Measurements from ENCODE around the gene KCNMA1. TPM values are rescaled to one million over a fixed set of nuclear protein-coding genes. Genes with fewer than 3 reads are reported as not detected.

The KCNMA1 gene
- total RNA-seq, 1 experiment from 2014 or later = 143 TPM

DNA sequence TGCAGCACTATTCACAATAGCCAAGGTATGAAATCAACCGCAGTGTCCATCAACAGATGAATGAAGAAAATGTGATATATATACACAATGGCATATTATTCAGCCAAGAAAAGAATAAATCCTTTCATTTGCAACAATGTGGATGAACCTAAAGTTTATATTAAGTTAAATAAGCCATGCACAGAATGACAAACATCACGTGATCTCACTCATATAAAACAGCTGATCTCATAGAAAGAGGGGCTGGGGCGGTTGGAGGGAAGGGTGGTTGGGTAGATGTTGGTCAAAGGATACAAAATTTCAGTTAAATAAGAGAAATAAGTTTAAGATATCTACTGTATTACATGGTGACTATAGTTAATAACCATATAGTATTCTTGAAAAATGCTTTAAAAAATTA, 502.1 kb downstream of the KCNMA1 start:
- DNase-seq = no peak
- no peaks in the 10 kb centered on the region for H4K20me1 ChIP-seq (ENCODE audit: low read length)
- H3K9ac ChIP-seq (ENCODE audit: low read length) = no peak overlapping the region
- H3K9me3 ChIP-seq (ENCODE audit: low read length) = no peaks in the 10 kb centered on the region
- H3K36me3 ChIP-seq (ENCODE audit: low read depth, low read length) = no peaks in the 10 kb centered on the region
- no peaks in the 10 kb centered on the region for H3F3A ChIP-seq (ENCODE audit: low read length, unreplicated experiment)
- H3K4me1 ChIP-seq (ENCODE audit: insufficient read depth, low read length) = peaks cover 6% of the 10 kb centered on the region
- no peaks in the 10 kb centered on the region for H3K79me2 ChIP-seq (ENCODE audit: low read length)
- H3K9me2 ChIP-seq (replicated peaks; ENCODE audit: low read length) = no peaks in the 10 kb centered on the region
- no peak overlapping the region for H3K4me3 ChIP-seq (ENCODE audit: low read length)
- intact Hi-C loops (cut with micrococcal nuclease) = no loop called here
- POLR2A ChIA-PET (ENCODE audit: unreplicated experiment) = no interaction called here
- CTCF ChIA-PET = no interaction called here
- ATAC-seq = no peak
- H3K27ac ChIP-seq (ENCODE audit: low read length) = no peak overlapping the region
- H2AFZ ChIP-seq (ENCODE audit: low read length) = no peak overlapping the region
- BruUV-seq (replicated peaks) = no TSS peak
- no peak for TF ChIP-seq EZH2 (IDR thresholded peaks at IDR 0.05; ENCODE audit: low read length, unreplicated experiment)
- TF ChIP-seq EZH2phosphoT487 (IDR thresholded peaks at IDR 0.05; ENCODE audit: borderline replicate concordance, low read length) = no peak
- TF ChIP-seq, protein P1, sequence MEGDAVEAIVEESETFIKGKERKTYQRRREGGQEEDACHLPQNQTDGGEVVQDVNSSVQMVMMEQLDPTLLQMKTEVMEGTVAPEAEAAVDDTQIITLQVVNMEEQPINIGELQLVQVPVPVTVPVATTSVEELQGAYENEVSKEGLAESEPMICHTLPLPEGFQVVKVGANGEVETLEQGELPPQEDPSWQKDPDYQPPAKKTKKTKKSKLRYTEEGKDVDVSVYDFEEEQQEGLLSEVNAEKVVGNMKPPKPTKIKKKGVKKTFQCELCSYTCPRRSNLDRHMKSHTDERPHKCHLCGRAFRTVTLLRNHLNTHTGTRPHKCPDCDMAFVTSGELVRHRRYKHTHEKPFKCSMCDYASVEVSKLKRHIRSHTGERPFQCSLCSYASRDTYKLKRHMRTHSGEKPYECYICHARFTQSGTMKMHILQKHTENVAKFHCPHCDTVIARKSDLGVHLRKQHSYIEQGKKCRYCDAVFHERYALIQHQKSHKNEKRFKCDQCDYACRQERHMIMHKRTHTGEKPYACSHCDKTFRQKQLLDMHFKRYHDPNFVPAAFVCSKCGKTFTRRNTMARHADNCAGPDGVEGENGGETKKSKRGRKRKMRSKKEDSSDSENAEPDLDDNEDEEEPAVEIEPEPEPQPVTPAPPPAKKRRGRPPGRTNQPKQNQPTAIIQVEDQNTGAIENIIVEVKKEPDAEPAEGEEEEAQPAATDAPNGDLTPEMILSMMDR (conservative IDR thresholded peaks at IDR 0.05; ENCODE audit: low read depth, low read length) = no peak
- H3K27me3 ChIP-seq (ENCODE audit: low read length) = no peaks in the 10 kb centered on the region
- H3K4me2 ChIP-seq (ENCODE audit: low read length) = no peak overlapping the region

DNA sequence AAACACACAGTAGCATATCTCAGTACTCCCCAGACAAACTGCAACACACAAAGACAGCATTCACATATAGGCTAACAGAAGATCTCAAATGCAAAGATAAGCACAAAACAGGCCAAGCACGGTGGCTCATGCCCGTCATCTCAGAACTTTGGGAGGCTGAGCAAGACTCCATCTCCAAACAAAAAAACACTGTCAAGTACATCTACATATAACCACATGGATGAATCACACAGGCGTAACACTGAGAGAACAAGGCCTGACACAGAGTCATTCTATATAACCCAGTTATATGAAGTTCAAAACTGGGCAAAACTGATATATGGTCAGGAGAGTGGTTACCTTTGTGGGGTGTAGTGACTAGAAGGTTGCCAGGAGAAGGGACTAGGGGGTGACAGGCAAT, 506.4 kb downstream of the KCNMA1 start:
- ChIA-PET CTCF (no interaction called here), POLR2A (ENCODE audit: unreplicated experiment) (no interaction called here)
- H3K79me2 ChIP-seq (ENCODE audit: low read length) = no peaks in the 10 kb centered on the region
- H2AFZ ChIP-seq (ENCODE audit: low read length) = no peak overlapping the region
- BruUV-seq (replicated peaks) = no TSS peak
- intact Hi-C loops (cut with micrococcal nuclease) = no loop called here
- TF ChIP-seq EZH2phosphoT487 (IDR thresholded peaks at IDR 0.05; ENCODE audit: borderline replicate concordance, low read length) (no peak), EZH2 (IDR thresholded peaks at IDR 0.05; ENCODE audit: low read length, unreplicated experiment) (no peak)
- TF ChIP-seq, protein P1 (conservative IDR thresholded peaks at IDR 0.05; ENCODE audit: low read depth, low read length) = no peak
- no peak overlapping the region for H3K4me3 ChIP-seq (ENCODE audit: low read length)
- no peaks in the 10 kb centered on the region for H4K20me1 ChIP-seq (ENCODE audit: low read length)
- no peaks in the 10 kb centered on the region for H3K27me3 ChIP-seq (ENCODE audit: low read length)
- ATAC-seq (peak; percentile 78), DNase-seq (peak; percentile 66)
- no peaks in the 10 kb centered on the region for H3K9me3 ChIP-seq (ENCODE audit: low read length)
- no peak overlapping the region for H3K27ac ChIP-seq (ENCODE audit: low read length)
- no peaks in the 10 kb centered on the region for H3K9me2 ChIP-seq (replicated peaks; ENCODE audit: low read length)
- no peak overlapping the region for H3K9ac ChIP-seq (ENCODE audit: low read length)
- no peaks in the 10 kb centered on the region for H3F3A ChIP-seq (ENCODE audit: low read length, unreplicated experiment)
- H3K36me3 ChIP-seq (ENCODE audit: low read depth, low read length) = no peaks in the 10 kb centered on the region
- H3K4me2 ChIP-seq (ENCODE audit: low read length) = no peak overlapping the region
- peaks cover 15% of the 10 kb centered on the region for H3K4me1 ChIP-seq (ENCODE audit: insufficient read depth, low read length)

DNA sequence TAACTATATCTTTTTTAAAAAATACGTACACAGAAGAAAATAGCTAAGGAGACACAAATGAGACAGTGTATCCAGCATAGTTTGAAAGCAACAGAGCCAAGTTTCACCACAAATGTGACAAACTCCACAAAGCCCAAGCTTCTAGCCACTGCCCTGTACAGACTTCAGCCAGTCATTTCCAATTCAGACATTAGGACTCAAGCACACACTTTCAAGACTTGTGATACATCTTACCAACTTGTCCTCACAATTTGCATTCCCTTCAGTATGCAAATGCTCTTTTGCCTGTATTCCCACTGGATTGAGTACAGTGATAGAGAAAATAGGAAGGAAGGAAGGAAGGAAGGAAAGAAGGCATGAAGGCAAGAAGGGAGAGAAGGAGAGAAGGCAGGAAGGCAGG, 510.4 kb downstream of the KCNMA1 start:
- ATAC-seq = no peak

More for the DNA sequence above, 510.4 kb downstream of the KCNMA1 start:
- Histone ChIP-seq H3F3A (ENCODE audit: low read length, unreplicated experiment) (no peaks in the 10 kb centered on the region), H3K4me2 (ENCODE audit: low read length) (no peak overlapping the region), H3K36me3 (ENCODE audit: low read depth, low read length) (no peaks in the 10 kb centered on the region), H3K27ac (ENCODE audit: low read length) (no peak overlapping the region), H3K9me3 (ENCODE audit: low read length) (no peaks in the 10 kb centered on the region), H3K27me3 (ENCODE audit: low read length) (no peaks in the 10 kb centered on the region), H4K20me1 (ENCODE audit: low read length) (no peaks in the 10 kb centered on the region), H3K4me1 (ENCODE audit: insufficient read depth, low read length) (peaks cover 15% of the 10 kb centered on the region), H3K79me2 (ENCODE audit: low read length) (no peaks in the 10 kb centered on the region), H3K9ac (ENCODE audit: low read length) (no peak overlapping the region), H3K4me3 (ENCODE audit: low read length) (no peak overlapping the region), H3K9me2 (replicated peaks; ENCODE audit: low read length) (no peaks in the 10 kb centered on the region), H2AFZ (ENCODE audit: low read length) (no peak overlapping the region)
- no peak for TF ChIP-seq EZH2 (IDR thresholded peaks at IDR 0.05; ENCODE audit: low read length, unreplicated experiment)
- no peak for TF ChIP-seq EZH2phosphoT487 (IDR thresholded peaks at IDR 0.05; ENCODE audit: borderline replicate concordance, low read length)
- TF ChIP-seq, protein P1 (conservative IDR thresholded peaks at IDR 0.05; ENCODE audit: low read depth, low read length) = no peak
- POLR2A ChIA-PET (ENCODE audit: unreplicated experiment) = no interaction called here
- no peak for DNase-seq
- intact Hi-C loops (cut with micrococcal nuclease) = no loop called here
- BruUV-seq (replicated peaks) = no TSS peak
- CTCF ChIA-PET = no interaction called here

Measured in PC-3 (cell line).